Ammon's horn (tissue), 1 donor: ENCODE measurements around the gene ATP2A2.
"Not testable (repeated sequence)": the region's sequence is repeated elsewhere in the genome, so short reads cannot be mapped to it uniquely, and the experiment has no call there.

Source experiments
- DNase-seq: peaks from one replicate; pipeline ENCODE4 v3.0.0-alpha.2; 2016; ENCODE audit warnings: low spot score

Gene ATP2A2

DNA sequence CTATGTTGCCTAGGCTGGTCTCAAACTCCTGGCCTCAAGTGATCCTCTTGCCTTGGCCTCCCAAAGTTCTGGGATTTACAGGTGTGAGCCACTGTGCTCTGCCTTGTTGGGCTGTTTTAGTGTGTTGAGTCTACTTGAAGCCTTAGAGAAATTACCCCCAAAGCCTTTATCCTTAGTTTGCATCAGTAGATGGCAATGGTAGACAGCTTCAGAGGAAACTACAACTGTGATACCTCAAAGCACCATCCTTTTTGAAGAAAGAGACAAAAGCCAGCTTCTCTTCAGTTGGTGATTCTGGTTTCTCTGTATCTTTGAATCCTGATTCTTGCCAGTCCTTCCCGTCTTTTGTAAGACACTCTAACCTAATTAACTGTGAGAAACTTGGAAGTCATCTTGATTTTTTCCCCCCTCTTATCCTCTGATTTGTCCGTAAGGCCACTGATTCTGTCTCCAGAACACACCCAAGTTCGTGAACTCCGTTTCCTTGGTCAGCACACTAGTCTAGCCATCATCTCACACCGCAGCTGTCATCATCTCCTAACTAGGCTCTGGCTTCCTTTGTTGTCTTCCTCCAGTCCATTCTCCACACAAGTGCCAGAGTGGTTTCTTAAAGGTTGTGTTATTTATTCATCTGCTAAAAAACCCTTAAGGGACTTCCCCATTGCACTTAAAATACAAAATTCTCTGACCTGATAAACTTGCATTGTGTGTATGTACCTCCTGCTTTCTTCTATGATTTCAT lies 20.2 kb downstream of the ATP2A2 start:
- no peak for DNase-seq

GRCh38 chr12:110304061-110304551 lies 23.1 kb downstream of the ATP2A2 start:
- no peak for DNase-seq

- no peak for DNase-seq
Measured at GRCh38 chr12:110307372-110307771, 26.3 kb downstream of the ATP2A2 start.

DNA sequence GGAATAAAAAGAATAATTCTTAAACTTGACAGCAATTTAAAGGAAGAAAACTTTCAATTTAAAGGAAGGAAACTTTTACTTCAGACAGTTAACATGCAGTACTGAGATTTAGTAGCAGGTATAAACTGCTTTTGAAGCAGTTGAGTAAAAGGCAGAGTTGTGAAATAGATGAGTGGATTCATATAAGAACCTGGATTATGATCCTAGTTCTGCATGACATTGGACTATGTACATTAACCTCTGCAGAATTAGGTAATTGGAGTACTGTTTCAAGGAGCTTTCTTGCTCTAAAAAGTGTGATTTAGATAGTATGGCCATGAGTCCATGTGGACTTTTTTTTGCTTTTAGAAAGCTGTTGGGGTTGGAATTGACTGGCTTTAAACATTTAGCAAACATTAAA lies 29.7 kb downstream of the ATP2A2 start:
- no peak for DNase-seq

- no peak for DNase-seq
Measured at GRCh38 chr12:110311903-110312302, 30.9 kb downstream of the ATP2A2 start.

- DNase-seq, result no peak
Measured at GRCh38 chr12:110312581-110313360, 31.7 kb downstream of the ATP2A2 start.

GRCh38 chr12:110314308-110314707 lies 33.3 kb downstream of the ATP2A2 start:
- DNase-seq, result no peak

DNA sequence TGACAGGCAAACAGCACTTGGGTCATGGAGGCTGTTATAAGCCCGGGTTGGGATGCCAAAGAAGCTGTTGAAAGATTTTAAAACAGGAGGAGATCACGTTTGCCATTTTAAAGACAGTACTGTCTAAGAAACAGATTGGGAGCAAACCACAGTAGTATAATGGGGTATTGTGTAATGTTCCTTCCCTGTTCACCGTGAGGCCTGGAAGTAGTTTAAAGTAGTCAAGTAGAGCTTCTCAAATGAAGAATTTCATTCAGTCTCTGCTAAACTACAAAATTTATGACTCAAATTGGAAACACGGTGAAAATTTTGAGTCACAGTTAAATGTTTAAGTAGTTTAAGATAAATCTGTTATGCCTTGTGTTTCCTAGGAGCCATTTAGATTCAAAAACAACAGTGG lies 35.8 kb downstream of the ATP2A2 start:
- DNase-seq, result peak; percentile 30

DNA sequence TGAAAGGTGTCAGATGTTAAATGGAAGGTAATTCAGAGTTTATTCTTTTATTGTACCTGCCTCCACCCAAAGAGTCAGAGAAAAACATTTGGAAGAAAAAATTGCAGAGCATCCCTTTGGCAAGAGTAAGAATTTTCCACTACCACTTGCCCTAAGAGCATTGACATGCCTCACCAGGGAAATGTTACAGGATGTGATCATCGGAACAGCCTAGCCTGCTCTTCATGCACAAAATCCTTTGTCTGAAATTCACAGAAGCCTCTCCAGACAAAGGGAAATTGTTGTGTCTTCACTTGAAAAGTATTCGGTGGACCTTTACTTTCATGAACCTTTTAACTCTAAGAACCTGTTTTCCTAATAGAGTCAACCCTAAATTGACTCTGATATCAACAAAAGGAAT lies 36.9 kb downstream of the ATP2A2 start:
- peak; percentile 42 for DNase-seq

- DNase-seq, result no peak
Measured at GRCh38 chr12:110320550-110320949, 39.5 kb downstream of the ATP2A2 start.

DNA sequence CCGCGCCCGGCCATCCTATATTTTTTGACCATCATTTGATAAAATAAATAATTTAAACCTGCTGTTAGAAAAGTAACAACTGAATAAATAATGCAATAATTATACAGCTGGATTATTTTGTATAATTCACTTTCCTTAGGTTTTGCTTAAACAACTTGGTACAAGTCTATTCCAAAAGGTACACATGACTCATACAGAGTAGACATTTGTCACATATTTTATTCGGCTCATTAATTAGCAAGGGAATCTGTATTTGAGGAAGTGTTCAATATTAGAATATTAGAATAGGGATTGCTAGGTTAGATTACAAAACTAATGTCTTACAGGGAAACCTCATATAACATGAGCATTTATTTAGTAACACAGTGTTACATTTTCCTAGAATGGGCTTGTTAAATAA lies 48.7 kb downstream of the ATP2A2 start:
- DNase-seq, result no peak

GRCh38 chr12:110330124-110330523 lies 49.1 kb downstream of the ATP2A2 start:
- DNase-seq, result no peak

DNA sequence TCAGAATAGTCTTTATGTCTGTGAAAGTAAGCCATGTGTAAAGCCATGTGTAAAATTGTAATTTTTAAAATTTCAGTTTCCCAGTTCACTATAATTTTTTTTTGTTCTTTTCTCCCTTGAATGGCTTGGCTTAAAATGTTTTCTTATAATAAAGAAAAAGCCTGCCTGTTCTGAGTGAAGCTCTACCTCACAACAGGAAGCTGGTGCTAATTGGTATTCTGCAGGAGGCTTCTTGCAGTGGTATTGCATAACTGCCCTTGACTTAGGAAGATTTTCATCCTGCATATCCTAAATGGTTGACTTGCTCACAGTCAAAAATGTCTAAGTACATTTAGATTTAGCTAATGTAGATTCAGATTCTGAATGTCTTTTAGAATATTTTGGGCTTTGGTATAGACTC lies 49.5 kb downstream of the ATP2A2 start:
- peak; percentile 43 for DNase-seq

DNA sequence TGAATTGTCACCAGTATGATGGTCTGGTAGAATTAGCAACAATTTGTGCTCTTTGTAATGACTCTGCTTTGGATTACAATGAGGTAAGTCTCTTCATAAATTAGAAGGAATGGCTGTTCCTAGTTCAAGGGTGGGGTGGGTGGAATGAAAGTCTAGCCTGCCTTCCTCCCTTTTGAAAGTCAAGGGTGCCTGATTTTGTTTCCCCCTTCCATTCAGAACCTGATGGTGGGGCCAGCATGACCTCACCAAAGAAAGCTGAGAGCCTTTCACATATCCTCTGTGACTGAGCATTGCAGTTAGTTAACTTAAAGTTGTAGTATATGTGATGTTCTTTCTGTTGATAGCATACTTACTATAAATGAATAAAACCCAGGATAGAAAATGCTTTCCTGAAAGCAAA lies 52.2 kb downstream of the ATP2A2 start:
- DNase-seq, result no peak

DNA sequence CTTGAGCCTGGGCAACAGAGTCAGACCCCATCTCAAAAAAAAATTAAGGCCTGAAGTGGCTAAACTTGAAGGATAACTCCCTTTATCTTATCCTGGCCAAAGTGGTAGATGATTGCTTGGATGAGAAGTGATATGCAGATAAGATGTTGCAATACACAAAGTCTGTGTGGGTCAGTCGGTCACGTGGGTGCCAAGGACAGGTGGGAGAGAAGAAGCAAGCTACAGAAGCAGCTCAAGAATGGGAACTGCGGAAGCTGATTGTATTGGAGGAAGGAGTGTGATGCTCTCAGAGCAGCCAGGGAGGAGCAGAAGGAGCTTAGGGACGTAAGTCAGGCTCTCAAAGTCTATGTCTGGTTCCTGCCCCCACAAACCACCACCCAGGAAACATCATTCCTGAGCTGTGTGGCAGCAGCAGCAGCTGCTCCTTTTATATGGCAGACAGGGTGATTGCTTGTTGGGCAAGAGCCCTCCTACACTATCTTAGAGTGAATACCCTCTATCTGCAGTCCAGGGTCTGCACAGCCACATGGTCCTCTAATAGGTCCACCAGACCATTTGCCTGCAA lies 54.5 kb downstream of the ATP2A2 start:
- DNase-seq, result no peak

GRCh38 chr12:110337912-110338710 lies 57.1 kb downstream of the ATP2A2 start:
- no peak for DNase-seq

DNA sequence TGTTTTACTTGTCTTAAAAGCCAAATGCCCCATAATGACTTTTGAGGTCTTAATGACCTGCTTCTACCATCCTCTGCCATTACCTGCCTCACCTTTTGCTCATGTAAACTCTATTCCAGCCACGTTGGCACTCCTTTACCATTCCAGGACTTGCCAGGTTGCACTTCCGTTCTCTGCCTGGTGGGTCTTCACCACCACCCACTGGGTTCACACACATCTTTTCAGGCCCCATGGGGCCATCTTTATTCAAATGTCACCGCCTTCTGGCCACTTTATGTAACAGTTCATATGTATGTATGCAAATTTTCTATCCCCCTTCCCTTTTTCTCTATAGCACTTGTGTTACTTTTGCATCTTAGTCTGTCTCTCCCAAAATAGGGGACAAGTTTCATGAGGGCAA lies 57.7 kb downstream of the ATP2A2 start:
- no peak for DNase-seq

DNA sequence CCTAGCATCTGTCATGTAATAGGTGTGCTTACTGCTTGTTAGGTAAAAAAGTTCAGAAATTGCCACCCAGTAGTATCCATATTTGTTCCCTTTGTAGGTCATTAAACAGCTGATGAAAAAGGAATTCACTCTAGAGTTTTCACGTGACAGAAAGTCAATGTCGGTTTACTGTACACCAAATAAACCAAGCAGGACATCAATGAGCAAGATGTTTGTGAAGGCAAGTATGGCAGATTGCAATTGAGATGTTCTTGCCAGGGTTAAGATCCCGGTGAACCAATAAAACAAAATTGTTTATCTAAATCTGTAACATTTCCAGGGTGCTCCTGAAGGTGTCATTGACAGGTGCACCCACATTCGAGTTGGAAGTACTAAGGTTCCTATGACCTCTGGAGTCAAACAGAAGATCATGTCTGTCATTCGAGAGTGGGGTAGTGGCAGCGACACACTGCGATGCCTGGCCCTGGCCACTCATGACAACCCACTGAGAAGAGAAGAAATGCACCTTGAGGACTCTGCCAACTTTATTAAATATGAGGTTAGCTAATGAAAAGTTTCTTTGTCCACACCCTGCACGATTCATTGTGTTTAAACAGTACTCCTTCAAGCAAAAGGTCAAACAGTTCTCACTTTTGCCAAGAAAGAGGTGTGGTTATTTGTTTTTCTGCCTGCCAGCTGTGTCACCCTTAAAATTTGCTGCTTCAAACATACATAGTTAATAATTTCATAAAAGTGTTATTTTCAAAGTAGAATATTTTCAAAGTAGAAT lies 58.3 kb downstream of the ATP2A2 start:
- no peak for DNase-seq

DNA sequence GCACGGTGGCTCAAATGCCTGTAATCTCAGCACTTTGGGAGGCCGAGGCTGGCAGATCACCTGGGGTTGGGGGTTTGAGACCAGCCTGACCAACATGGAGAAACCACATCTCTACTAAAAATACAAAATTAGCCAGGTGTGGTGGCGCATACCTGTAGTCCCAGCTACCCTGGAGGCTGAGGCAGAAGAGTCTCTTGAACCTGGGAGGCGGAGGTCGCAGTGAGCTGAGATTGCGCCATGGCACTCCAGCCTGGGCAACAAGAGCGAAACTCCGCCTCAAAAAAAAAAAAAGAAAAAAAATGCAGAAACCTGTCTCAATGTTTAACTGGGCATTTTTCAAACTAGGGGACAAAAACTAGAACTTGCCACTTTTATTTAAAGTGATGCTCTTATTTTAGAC lies 59.2 kb downstream of the ATP2A2 start:
- DNase-seq, result not testable (repeated sequence)

GRCh38 chr12:110340706-110341105 lies 59.7 kb downstream of the ATP2A2 start:
- no peak for DNase-seq

GRCh38 chr12:110342157-110342556 lies 61.1 kb downstream of the ATP2A2 start:
- DNase-seq, result no peak
